ENCODE measurements around the gene CDKN2B-AS1. TPM values are rescaled to one million over a fixed set of nuclear protein-coding genes. Genes with fewer than 3 reads are reported as not detected.
A peak's percentile ranks its signal among the peaks of the same experiment; 100 is the strongest.
"Not testable (repeated sequence)": the region's sequence is repeated elsewhere in the genome, so short reads cannot be mapped to it uniquely, and the experiment has no call there.

Gene CDKN2B-AS1
- total RNA-seq (ENCODE audit: insufficient read depth, low replicate concordance): 19.5 TPM

GRCh38 chr9:21994556-21995005 is at the start of gene CDKN2B-AS1:
Gene CDKN2B-AS1, plus strand, starts transcription at chr9:21994791.
- peak; percentile 37 for DNase-seq (ENCODE audit: low spot score)

- no peak for DNase-seq (ENCODE audit: low spot score)
These were observed 49.0 kb upstream of the CDKN2B-AS1 start for GRCh38 chr9:21945606-21946005.

GRCh38 chr9:21958833-21959232 is 35.8 kb upstream of the CDKN2B-AS1 start:
- DNase-seq (ENCODE audit: low spot score): no peak

GRCh38 chr9:21959268-21959667 is 35.3 kb upstream of the CDKN2B-AS1 start:
- DNase-seq (ENCODE audit: low spot score): not testable (repeated sequence)

GRCh38 chr9:21961569-21961968 is 33.0 kb upstream of the CDKN2B-AS1 start:
- DNase-seq (ENCODE audit: low spot score): no peak

- no peak for DNase-seq (ENCODE audit: low spot score)
These were observed 29.6 kb upstream of the CDKN2B-AS1 start for GRCh38 chr9:21964925-21965385.

- no peak for DNase-seq (ENCODE audit: low spot score)
These were observed 29.1 kb upstream of the CDKN2B-AS1 start for GRCh38 chr9:21965401-21965951.

GRCh38 chr9:21966140-21966851 is 28.3 kb upstream of the CDKN2B-AS1 start:
- no peak for DNase-seq (ENCODE audit: low spot score)

GRCh38 chr9:21967169-21967568 is 27.4 kb upstream of the CDKN2B-AS1 start:
- no peak for DNase-seq (ENCODE audit: low spot score)

GRCh38 chr9:21967702-21968101 is 26.9 kb upstream of the CDKN2B-AS1 start:
- DNase-seq (ENCODE audit: low spot score): no peak

- no peak for DNase-seq (ENCODE audit: low spot score)
These were observed 26.1 kb upstream of the CDKN2B-AS1 start for GRCh38 chr9:21968331-21969010.

GRCh38 chr9:21969011-21969940 is 25.3 kb upstream of the CDKN2B-AS1 start:
- no peak for DNase-seq (ENCODE audit: low spot score)

- no peak for DNase-seq (ENCODE audit: low spot score)
These were observed 24.4 kb upstream of the CDKN2B-AS1 start for GRCh38 chr9:21969951-21970799.

GRCh38 chr9:21970800-21971640 is 23.6 kb upstream of the CDKN2B-AS1 start:
- DNase-seq (ENCODE audit: low spot score): no peak

- no peak for DNase-seq (ENCODE audit: low spot score)
These were observed 22.2 kb upstream of the CDKN2B-AS1 start for GRCh38 chr9:21972361-21972760.

GRCh38 chr9:21974343-21974721 is 20.3 kb upstream of the CDKN2B-AS1 start:
- no peak for DNase-seq (ENCODE audit: low spot score)

GRCh38 chr9:21974722-21975409 is 19.7 kb upstream of the CDKN2B-AS1 start:
- no peak for DNase-seq (ENCODE audit: low spot score)

- no peak for DNase-seq (ENCODE audit: low spot score)
These were observed 18.2 kb upstream of the CDKN2B-AS1 start for GRCh38 chr9:21976334-21976875.

- DNase-seq (ENCODE audit: low spot score): no peak
These were observed 12.2 kb upstream of the CDKN2B-AS1 start for GRCh38 chr9:21982391-21982790.
